Lower leg skin (tissue), 4 donors: ENCODE measurements around the gene PDZRN3. TPM values are rescaled to one million over a fixed set of nuclear protein-coding genes. Genes with fewer than 3 reads are reported as not detected.

Experiments used
- DNase-seq, 2 donors: peaks; one replicate each; pipeline ENCODE4 v3.0.0-alpha.2; 2019; ENCODE audit warnings: low spot score in 2 of 2
- H3K4me3 ChIP-seq: fragments of 200-600 bp; sonication (generic); 2 replicates; pipeline ENCODE4 v1.5.1; 2017; ENCODE audit warnings: mild to moderate bottlenecking, low read depth; ENCODE audit not compliant: poor library complexity, severe bottlenecking
- CTCF ChIP-seq, 3 donors: fragments of 450-650 bp; IDR thresholded peaks; one replicate each; pipeline ENCODE4 v1.5.1; 2016; ENCODE audit warnings: antibody characterized with exemption in 3 of 3, mild to moderate bottlenecking in 3 of 3, moderate library complexity in 2 of 3
- POLR2A ChIP-seq, 2 donors: fragments of 450-650 bp; IDR thresholded peaks; one replicate each; pipeline ENCODE4 v1.6.1; 2016 to 2017; ENCODE audit warnings: antibody characterized with exemption in 2 of 2, mild to moderate bottlenecking in 1 of 2, moderate library complexity in 1 of 2
- WGBS, 2 donors: methylation state at CpG; one replicate each; pipeline ENCODE4 v1.1.5; 2018; 5-methylcytosine and 5-hydroxymethylcytosine counted together
- intact Hi-C: fragments of 100-400 bp; cut with DNase I; formaldehyde crosslinking; loops from one replicate; pipeline ENCODE4 v1.15.0; 2023; ENCODE audit warnings: low total_unique reads
- total RNA-seq, 4 donors: library from RNA; depleted of rRNA; stranded (reverse); fragments of >200 nt; gene quantifications; one replicate each; pipeline ENCODE4 v1.1.0, GENCODE V29; 2016

PDZRN3 gene
- total RNA-seq, 4 donors from 2014 or later = 9.7 to 29.9 (median 13.4) TPM

GRCh38 chr3:73536336-73536895, 88.3 kb downstream of the PDZRN3 start:
- intact Hi-C loops = no loop called here
- DNase-seq = no peak
- no peak for TF ChIP-seq CTCF (IDR thresholded peaks at IDR 0.05)
- no peak for TF ChIP-seq POLR2A (IDR thresholded peaks at IDR 0.05)

GRCh38 chr3:73535931-73536330, 88.8 kb downstream of the PDZRN3 start:
- intact Hi-C loops = no loop called here
- no peak overlapping the region for H3K4me3 ChIP-seq
- no peak for TF ChIP-seq CTCF (IDR thresholded peaks at IDR 0.05)
- TF ChIP-seq POLR2A (IDR thresholded peaks at IDR 0.05) = no peak
- DNase-seq = no peak

More at GRCh38 chr3:73536336-73536895, 88.3 kb downstream of the PDZRN3 start:
- H3K4me3 ChIP-seq = no peak overlapping the region
- WGBS, 2 donors = 73 to 87% methylated on average over 4 of the region's 4 CpGs

GRCh38 chr3:73535137-73535536, 89.6 kb downstream of the PDZRN3 start:
- intact Hi-C loops = no loop called here
- TF ChIP-seq CTCF (IDR thresholded peaks at IDR 0.05) = no peak
- DNase-seq = no peak
- no peak overlapping the region for H3K4me3 ChIP-seq

GRCh38 chr3:73530022-73530396, 94.7 kb downstream of the PDZRN3 start:
- WGBS, 2 donors = 79 to 80% methylated on average over 4 of the region's 4 CpGs
- TF ChIP-seq POLR2A (IDR thresholded peaks at IDR 0.05) = no peak
- TF ChIP-seq CTCF (IDR thresholded peaks at IDR 0.05) = no peak
- intact Hi-C loops = no loop called here
- no peak overlapping the region for H3K4me3 ChIP-seq
- DNase-seq = no peak

- intact Hi-C loops = no loop called here
- no peak for DNase-seq
- H3K4me3 ChIP-seq = no peak overlapping the region
- WGBS, 2 donors = 70 to 75% methylated on average over 3 of the region's 3 CpGs
- TF ChIP-seq POLR2A (IDR thresholded peaks at IDR 0.05) (no peak), CTCF (IDR thresholded peaks at IDR 0.05) (no peak)
Measured at GRCh38 chr3:73529308-73530021, 95.3 kb downstream of the PDZRN3 start.

GRCh38 chr3:73525591-73525990, 99.2 kb downstream of the PDZRN3 start:
- intact Hi-C loops = no loop called here

More at GRCh38 chr3:73525591-73525990, 99.2 kb downstream of the PDZRN3 start:
- H3K4me3 ChIP-seq = no peak overlapping the region
- TF ChIP-seq CTCF (IDR thresholded peaks at IDR 0.05) (no peak), POLR2A (IDR thresholded peaks at IDR 0.05) (no peak)
- WGBS, 2 donors = 80 to 90% methylated on average over 6 of the region's 6 CpGs
- DNase-seq = no peak
